ENCODE data around the gene MAN1A1. TPM values are rescaled to one million over a fixed set of nuclear protein-coding genes. Genes with fewer than 3 reads are reported as not detected.

The MAN1A1 gene
- total and polyA plus RNA-seq, 2 donors, result 14.7 to 23.6 TPM

- no peaks in the 10 kb centered on the region for H3K27me3 ChIP-seq (ENCODE audit: control insufficient read depth in 2 of 2, insufficient read depth in 1 of 2, low read length in 1 of 2)
- no peaks in the 10 kb centered on the region for H3K4me1 ChIP-seq (ENCODE audit: control insufficient read depth in 2 of 2, insufficient read depth in 2 of 2, low read length in 2 of 2)
- DNase-seq (ENCODE audit: low read depth in 6 of 9, low spot score in 9 of 9), result no peak
- H3K27ac ChIP-seq (ENCODE audit: low read depth in 1 of 2, low read length in 1 of 2), result no peak overlapping the region
- WGBS, result 97% methylated on average over 1 of the region's 1 CpG
- H3K4me3 ChIP-seq (ENCODE audit: low read length in 2 of 2), result no peak overlapping the region
- no peaks in the 10 kb centered on the region for H3K9me3 ChIP-seq (ENCODE audit: control insufficient read depth in 2 of 2, insufficient read depth in 1 of 2, low read length in 1 of 2)
- peaks cover 5 to 13% of the 10 kb centered on the region in 2 donors for H3K36me3 ChIP-seq (ENCODE audit: control insufficient read depth in 2 of 2, insufficient read depth in 2 of 2, low read length in 1 of 2)
Observed at GRCh38 chr6:119190176-119190575, 159.4 kb downstream of the MAN1A1 start.

DNA sequence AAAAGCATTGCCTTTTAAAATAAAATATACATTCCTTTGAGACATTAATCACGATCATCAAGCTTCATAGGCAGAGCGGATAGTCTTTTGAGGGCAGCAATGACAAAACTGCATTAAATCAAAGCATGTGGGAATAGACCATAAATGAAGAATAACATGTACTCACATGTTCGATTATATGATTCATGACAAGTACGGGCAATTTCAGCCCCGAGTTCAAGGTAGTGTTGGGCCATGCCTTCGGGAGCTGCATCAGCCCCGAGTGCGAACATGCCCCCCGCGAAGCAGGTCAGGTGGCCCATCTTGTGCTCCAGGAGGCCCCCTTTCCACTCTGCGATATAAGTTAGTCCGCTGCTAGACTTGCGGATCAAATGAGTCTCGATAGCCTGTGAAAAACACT is 160.1 kb downstream of the MAN1A1 start:
- Histone ChIP-seq H3K36me3 (ENCODE audit: control insufficient read depth in 2 of 2, insufficient read depth in 2 of 2, low read length in 1 of 2) (peaks cover 5 to 13% of the 10 kb centered on the region in 2 donors), H3K9me3 (ENCODE audit: control insufficient read depth in 2 of 2, insufficient read depth in 1 of 2, low read length in 1 of 2) (no peaks in the 10 kb centered on the region), H3K4me1 (ENCODE audit: control insufficient read depth in 2 of 2, insufficient read depth in 2 of 2, low read length in 2 of 2) (no peaks in the 10 kb centered on the region), H3K27ac (ENCODE audit: low read depth in 1 of 2, low read length in 1 of 2) (no peak overlapping the region), H3K27me3 (ENCODE audit: control insufficient read depth in 2 of 2, insufficient read depth in 1 of 2, low read length in 1 of 2) (no peaks in the 10 kb centered on the region), H3K4me3 (ENCODE audit: low read length in 2 of 2) (no peak overlapping the region)
- 83% methylated on average over 14 of the region's 14 CpGs for WGBS
- no peak for DNase-seq (ENCODE audit: low read depth in 6 of 9, low spot score in 9 of 9)

GRCh38 chr6:119187596-119187995 is 162.0 kb downstream of the MAN1A1 start:
- no peak for DNase-seq (ENCODE audit: low read depth in 6 of 9, low spot score in 9 of 9)
- Histone ChIP-seq H3K4me3 (ENCODE audit: low read length in 2 of 2) (no peak overlapping the region), H3K27me3 (ENCODE audit: control insufficient read depth in 2 of 2, insufficient read depth in 1 of 2, low read length in 1 of 2) (no peaks in the 10 kb centered on the region), H3K27ac (ENCODE audit: low read depth in 1 of 2, low read length in 1 of 2) (no peak overlapping the region), H3K9me3 (ENCODE audit: control insufficient read depth in 2 of 2, insufficient read depth in 1 of 2, low read length in 1 of 2) (no peaks in the 10 kb centered on the region), H3K4me1 (ENCODE audit: control insufficient read depth in 2 of 2, insufficient read depth in 2 of 2, low read length in 2 of 2) (no peaks in the 10 kb centered on the region), H3K36me3 (ENCODE audit: control insufficient read depth in 2 of 2, insufficient read depth in 2 of 2, low read length in 1 of 2) (peaks cover 5 to 14% of the 10 kb centered on the region in 2 donors)
- 90% methylated on average over 1 of the region's 1 CpG for WGBS

DNA sequence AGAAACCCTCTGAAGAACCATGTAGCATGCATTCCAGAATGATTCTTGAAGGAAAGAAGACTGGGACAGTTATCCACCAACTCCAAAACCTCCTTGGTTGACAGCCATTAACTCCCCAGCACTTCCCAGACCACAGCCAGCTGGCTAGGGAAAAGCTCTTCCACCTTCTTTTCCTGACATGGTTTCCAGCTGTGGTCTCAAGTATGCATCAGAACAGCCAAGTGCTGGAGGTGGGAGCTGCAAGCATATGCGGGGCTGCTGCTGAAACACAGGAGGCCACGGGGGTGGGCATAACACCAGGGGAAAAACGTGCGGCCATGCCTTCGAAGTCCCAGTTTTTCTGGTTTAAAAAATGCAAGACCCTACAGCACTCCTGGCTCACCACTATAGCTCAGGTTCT is 163.1 kb downstream of the MAN1A1 start:
- no peak for DNase-seq (ENCODE audit: low read depth in 6 of 9, low spot score in 9 of 9)
- H3K27me3 ChIP-seq (ENCODE audit: control insufficient read depth in 2 of 2, insufficient read depth in 1 of 2, low read length in 1 of 2), result no peaks in the 10 kb centered on the region
- 98% methylated on average over 5 of the region's 5 CpGs for WGBS
- H3K36me3 ChIP-seq (ENCODE audit: control insufficient read depth in 2 of 2, insufficient read depth in 2 of 2, low read length in 1 of 2), result peaks cover 5 to 14% of the 10 kb centered on the region in 2 donors
- H3K9me3 ChIP-seq (ENCODE audit: control insufficient read depth in 2 of 2, insufficient read depth in 1 of 2, low read length in 1 of 2), result no peaks in the 10 kb centered on the region
- H3K4me1 ChIP-seq (ENCODE audit: control insufficient read depth in 2 of 2, insufficient read depth in 2 of 2, low read length in 2 of 2), result no peaks in the 10 kb centered on the region
- no peak overlapping the region for H3K27ac ChIP-seq (ENCODE audit: low read depth in 1 of 2, low read length in 1 of 2)
- no peak overlapping the region for H3K4me3 ChIP-seq (ENCODE audit: low read length in 2 of 2)

DNA sequence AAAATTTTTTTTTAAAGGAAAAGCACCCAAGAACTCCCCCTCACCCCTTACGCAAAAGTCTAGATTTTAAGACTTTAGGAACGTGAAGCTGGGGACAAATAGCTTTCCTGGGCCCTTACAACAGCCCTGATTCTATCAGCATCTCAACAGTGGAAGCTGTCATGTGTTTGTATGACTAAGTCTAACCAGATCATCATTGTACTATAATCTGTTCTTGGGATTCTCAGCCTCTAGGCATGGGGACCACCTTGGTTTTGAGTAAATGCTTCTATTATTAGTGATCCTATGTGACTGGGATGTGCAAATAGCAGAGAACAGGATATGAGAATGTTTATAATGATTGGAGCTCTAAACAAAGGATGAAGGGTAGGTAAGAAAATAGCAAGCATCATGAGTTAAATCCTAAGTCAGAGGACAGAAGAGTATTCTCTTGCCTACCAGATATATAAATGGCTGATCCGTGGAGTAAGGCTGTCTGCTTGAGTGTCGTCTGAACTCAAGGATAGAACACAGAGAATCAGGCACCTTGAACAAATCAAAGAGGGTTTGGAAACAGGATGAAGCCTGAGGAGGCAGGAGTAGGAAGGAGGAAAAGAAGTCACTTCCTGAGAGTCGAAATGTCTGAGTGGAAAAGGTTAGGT is 165.4 kb downstream of the MAN1A1 start:
- H3K9me3 ChIP-seq (ENCODE audit: control insufficient read depth in 2 of 2, insufficient read depth in 1 of 2, low read length in 1 of 2), result no peaks in the 10 kb centered on the region
- peaks cover 0 to 5% of the 10 kb centered on the region in 2 donors for H3K4me1 ChIP-seq (ENCODE audit: control insufficient read depth in 2 of 2, insufficient read depth in 2 of 2, low read length in 2 of 2)
- WGBS, result 96% methylated on average over 5 of the region's 5 CpGs
- DNase-seq (ENCODE audit: low read depth in 6 of 9, low spot score in 9 of 9), result no peak
- no peaks in the 10 kb centered on the region for H3K27me3 ChIP-seq (ENCODE audit: control insufficient read depth in 2 of 2, insufficient read depth in 1 of 2, low read length in 1 of 2)
- peaks cover 5 to 13% of the 10 kb centered on the region in 2 donors for H3K36me3 ChIP-seq (ENCODE audit: control insufficient read depth in 2 of 2, insufficient read depth in 2 of 2, low read length in 1 of 2)
- H3K4me3 ChIP-seq (ENCODE audit: low read length in 2 of 2), result no peak overlapping the region
- H3K27ac ChIP-seq (ENCODE audit: low read depth in 1 of 2, low read length in 1 of 2), result no peak overlapping the region

DNA sequence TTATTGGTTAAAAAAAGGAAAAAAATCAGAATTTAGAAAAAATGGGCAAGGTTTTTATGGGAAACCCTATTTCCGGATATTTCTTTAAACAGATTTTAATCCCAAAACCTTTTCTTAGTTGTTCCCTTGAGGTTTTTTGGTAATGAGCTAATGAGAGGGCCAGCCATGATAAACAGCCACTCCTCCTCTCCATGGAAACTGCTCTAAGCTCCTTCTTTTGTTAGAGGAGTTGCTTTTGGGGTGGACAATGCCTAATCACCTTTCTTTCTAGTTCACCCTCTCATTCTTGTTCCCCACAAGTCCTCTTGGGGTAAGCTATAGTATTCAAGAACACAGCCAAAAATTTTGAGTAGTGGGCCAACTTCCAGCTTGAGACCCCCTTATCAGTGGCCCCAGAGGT is 166.1 kb downstream of the MAN1A1 start:
- Histone ChIP-seq H3K27me3 (ENCODE audit: control insufficient read depth in 2 of 2, insufficient read depth in 1 of 2, low read length in 1 of 2) (no peaks in the 10 kb centered on the region), H3K27ac (ENCODE audit: low read depth in 1 of 2, low read length in 1 of 2) (no peak overlapping the region), H3K4me3 (ENCODE audit: low read length in 2 of 2) (no peak overlapping the region), H3K4me1 (ENCODE audit: control insufficient read depth in 2 of 2, insufficient read depth in 2 of 2, low read length in 2 of 2) (peaks cover 0 to 5% of the 10 kb centered on the region in 2 donors), H3K36me3 (ENCODE audit: control insufficient read depth in 2 of 2, insufficient read depth in 2 of 2, low read length in 1 of 2) (peaks cover 5 to 9% of the 10 kb centered on the region in 2 donors), H3K9me3 (ENCODE audit: control insufficient read depth in 2 of 2, insufficient read depth in 1 of 2, low read length in 1 of 2) (no peaks in the 10 kb centered on the region)
- WGBS, result 99% methylated on average over 1 of the region's 1 CpG
- DNase-seq (ENCODE audit: low read depth in 6 of 9, low spot score in 9 of 9), result no peak

DNA sequence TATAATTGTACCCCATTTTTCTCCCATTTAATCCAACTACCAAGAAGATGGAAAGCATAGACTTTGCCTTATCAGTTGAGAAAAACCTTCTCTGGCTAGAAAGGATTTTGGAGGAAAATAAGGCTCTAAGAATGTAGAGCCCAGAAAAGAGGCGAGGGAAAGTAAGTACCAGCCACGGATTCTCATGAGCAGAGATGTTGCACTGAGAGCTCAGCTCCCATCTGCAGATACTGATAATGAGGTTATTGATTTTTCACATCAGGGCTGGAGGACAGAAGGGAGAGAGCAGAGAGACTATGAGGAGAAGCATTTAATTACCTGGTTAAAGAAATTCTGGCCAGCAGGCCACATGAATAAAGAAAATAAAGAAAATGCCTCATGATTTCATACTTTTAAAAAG is 166.7 kb downstream of the MAN1A1 start:
- Histone ChIP-seq H3K27me3 (ENCODE audit: control insufficient read depth in 2 of 2, insufficient read depth in 1 of 2, low read length in 1 of 2) (no peaks in the 10 kb centered on the region), H3K27ac (ENCODE audit: low read depth in 1 of 2, low read length in 1 of 2) (no peak overlapping the region), H3K9me3 (ENCODE audit: control insufficient read depth in 2 of 2, insufficient read depth in 1 of 2, low read length in 1 of 2) (no peaks in the 10 kb centered on the region), H3K4me1 (ENCODE audit: control insufficient read depth in 2 of 2, insufficient read depth in 2 of 2, low read length in 2 of 2) (peaks cover 0 to 5% of the 10 kb centered on the region in 2 donors), H3K4me3 (ENCODE audit: low read length in 2 of 2) (no peak overlapping the region), H3K36me3 (ENCODE audit: control insufficient read depth in 2 of 2, insufficient read depth in 2 of 2, low read length in 1 of 2) (peaks cover 5 to 6% of the 10 kb centered on the region in 2 donors)
- 98% methylated on average over 2 of the region's 2 CpGs for WGBS
- no peak for DNase-seq (ENCODE audit: low read depth in 6 of 9, low spot score in 9 of 9)

DNA sequence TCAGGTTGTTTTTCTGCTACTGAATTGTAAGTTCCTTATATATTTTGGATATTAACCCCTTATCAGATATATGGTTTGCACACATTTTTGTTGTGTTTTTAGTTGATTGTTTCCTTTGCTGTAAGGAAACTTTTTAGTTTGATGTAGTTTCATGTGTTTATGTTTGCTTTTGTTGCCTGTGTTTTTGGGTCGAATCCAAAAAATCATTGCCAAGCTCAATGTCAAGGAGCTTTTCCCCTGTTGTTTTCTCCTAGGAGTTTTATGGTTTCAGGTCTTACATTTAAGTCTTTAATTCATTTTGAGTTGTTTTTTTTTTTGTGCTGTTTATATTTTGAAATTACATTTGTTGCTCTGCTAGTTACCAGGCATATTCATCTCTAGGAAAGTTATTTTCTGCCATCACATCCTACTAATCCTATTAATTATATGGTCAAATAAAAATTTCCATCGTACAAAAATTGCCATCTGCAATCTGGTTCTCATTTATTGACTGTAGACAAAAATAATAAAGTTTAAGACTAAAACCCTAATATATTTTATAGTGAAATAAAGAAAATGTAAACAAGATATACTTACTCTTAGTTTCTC is 167.3 kb downstream of the MAN1A1 start:
- 96% methylated on average over 2 of the region's 2 CpGs for WGBS
- H3K4me3 ChIP-seq (ENCODE audit: low read length in 2 of 2), result no peak overlapping the region
- no peaks in the 10 kb centered on the region for H3K27me3 ChIP-seq (ENCODE audit: control insufficient read depth in 2 of 2, insufficient read depth in 1 of 2, low read length in 1 of 2)
- H3K36me3 ChIP-seq (ENCODE audit: control insufficient read depth in 2 of 2, insufficient read depth in 2 of 2, low read length in 1 of 2), result peaks cover 5 to 6% of the 10 kb centered on the region in 2 donors
- no peak overlapping the region for H3K27ac ChIP-seq (ENCODE audit: low read depth in 1 of 2, low read length in 1 of 2)
- peaks cover 0 to 5% of the 10 kb centered on the region in 2 donors for H3K4me1 ChIP-seq (ENCODE audit: control insufficient read depth in 2 of 2, insufficient read depth in 2 of 2, low read length in 2 of 2)
- H3K9me3 ChIP-seq (ENCODE audit: control insufficient read depth in 2 of 2, insufficient read depth in 1 of 2, low read length in 1 of 2), result no peaks in the 10 kb centered on the region
- no peak for DNase-seq (ENCODE audit: low read depth in 6 of 9, low spot score in 9 of 9)

DNA sequence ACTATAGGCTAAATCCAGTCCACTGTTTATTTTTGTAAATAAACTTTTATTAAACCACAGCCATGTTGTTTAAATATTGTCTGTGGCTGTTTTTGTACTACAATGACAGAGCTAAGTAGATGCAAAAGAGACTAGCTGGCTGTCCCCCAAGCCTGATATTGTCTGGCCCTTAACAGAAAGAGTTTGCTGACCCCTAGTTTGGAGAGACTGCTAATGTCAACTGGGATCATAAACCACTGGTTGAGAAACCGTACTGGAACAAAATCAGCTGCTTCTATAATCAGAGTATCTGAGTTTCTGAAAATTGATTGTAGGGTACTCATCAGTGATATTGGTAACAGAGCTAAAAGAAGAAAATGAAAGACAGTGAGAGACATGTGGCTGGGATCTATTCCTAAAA is 168.5 kb downstream of the MAN1A1 start:
- Histone ChIP-seq H3K4me1 (ENCODE audit: control insufficient read depth in 2 of 2, insufficient read depth in 2 of 2, low read length in 2 of 2) (peaks cover 0 to 5% of the 10 kb centered on the region in 2 donors), H3K4me3 (ENCODE audit: low read length in 2 of 2) (no peak overlapping the region), H3K27me3 (ENCODE audit: control insufficient read depth in 2 of 2, insufficient read depth in 1 of 2, low read length in 1 of 2) (no peaks in the 10 kb centered on the region), H3K36me3 (ENCODE audit: control insufficient read depth in 2 of 2, insufficient read depth in 2 of 2, low read length in 1 of 2) (peaks cover 0 to 4% of the 10 kb centered on the region in 2 donors), H3K27ac (ENCODE audit: low read depth in 1 of 2, low read length in 1 of 2) (no peak overlapping the region), H3K9me3 (ENCODE audit: control insufficient read depth in 2 of 2, insufficient read depth in 1 of 2, low read length in 1 of 2) (no peaks in the 10 kb centered on the region)
- no peak for DNase-seq (ENCODE audit: low read depth in 6 of 9, low spot score in 9 of 9)
- WGBS, result 99% methylated on average over 1 of the region's 1 CpG

Measured in thymus (tissue), 11 donors.